HuH-7.5 (cell line): ENCODE data around the gene MMP7.

Experiments used
- DNase-seq: peaks from one replicate; pipeline ENCODE4 v3.0.0; 2011; ENCODE audit warnings: low spot score

Gene MMP7

DNA sequence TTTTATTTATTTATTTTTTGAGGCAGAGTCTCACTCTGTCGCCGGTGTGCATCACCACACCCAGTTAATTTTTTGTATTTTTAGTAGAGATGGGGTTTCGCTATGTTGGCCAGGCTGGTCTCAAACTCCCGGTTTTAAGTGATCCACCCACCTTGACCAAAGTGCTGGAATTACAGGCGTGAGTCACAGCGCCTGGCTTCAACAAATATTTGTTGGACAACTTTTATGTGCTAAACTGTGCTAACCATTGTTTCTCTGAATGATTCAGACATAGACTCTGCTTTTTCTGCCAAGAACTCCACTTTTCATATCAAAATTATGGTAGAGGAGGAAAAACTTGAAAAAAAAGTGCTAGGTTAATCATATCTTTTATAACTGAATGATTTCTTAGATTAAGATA lies 36.3 kb downstream of the MMP7 start:
- DNase-seq = no peak

DNA sequence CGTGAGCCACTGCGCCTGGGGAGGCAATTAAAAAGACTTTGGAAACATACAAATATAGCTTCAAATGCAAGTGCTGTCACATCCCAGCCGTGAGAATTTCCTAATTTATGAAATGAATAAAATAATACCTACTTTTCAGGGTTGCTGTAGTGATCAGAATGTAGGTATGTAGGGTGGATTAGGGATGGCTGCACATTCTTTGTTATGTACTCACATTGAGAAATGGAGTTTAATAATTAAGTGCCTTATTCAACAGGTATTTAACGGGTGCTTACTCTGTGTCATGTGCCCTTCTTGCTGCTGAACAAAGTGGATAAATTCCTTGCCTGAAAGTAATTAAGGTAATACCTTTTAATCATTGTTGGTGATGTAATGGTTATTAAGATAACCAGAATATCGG lies 37.0 kb downstream of the MMP7 start:
- no peak for DNase-seq

DNA sequence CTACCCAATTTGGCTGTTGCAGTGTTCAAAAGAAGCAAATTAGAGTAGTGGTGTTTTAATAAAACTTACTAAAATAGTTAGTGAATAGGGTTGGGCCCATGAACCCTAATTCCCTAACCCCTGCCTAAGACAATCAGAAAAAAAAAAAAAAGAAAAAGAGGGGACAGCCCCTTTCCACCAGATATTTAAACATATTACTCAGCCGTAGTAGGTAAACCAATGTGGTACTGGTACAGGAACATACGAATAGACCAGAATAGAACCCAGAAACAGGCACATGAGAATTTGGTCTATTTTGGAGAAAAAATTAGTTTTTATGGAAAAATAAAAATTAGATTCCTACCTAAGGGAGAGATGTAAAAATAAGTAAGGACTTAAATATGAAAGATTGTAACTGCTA lies 38.6 kb downstream of the MMP7 start:
- no peak for DNase-seq

DNA sequence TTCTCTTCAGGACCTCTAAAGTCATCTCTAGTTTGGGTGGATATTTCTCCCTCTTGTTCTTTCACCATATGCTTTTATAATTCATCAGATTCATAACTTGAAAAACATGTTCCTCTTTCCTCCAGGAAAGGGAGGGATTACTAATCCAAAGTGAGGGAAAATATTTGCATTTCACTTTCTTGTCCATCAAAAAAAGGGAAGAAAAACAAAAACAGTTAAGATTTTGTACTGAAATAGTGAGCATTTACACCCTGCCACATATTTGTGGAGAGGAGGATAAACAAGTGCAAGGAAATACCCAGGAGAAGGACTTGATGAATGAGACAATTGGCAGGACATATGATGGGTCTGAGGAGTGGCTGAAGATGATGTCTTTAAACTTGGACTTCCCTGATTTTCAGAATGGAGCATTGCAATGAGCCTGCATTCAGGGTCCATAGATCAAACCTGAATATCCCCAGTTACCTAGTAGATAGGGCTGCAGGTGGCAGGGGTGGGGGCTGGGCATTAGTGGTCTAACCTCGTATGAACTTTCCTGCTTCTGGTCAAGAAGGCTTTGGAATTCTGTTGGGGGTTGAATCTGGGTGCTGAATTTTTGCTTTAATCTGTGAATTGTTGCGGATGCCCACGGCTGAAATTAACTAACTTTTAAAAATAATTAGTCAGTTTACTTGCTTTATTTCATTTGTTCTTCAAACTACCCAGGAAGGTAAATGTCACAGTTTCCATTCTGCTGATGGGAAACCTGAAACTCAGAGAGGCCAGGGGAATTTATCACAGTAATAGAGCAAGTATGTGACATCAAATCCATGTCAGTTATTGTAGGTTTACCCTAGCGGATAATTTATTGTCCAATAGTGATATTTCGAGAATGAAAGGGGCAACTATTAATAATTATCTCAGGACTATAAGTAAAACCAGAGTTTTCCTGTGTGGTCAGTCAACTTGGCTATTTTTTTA lies 41.1 kb downstream of the MMP7 start:
- DNase-seq = no peak

DNA sequence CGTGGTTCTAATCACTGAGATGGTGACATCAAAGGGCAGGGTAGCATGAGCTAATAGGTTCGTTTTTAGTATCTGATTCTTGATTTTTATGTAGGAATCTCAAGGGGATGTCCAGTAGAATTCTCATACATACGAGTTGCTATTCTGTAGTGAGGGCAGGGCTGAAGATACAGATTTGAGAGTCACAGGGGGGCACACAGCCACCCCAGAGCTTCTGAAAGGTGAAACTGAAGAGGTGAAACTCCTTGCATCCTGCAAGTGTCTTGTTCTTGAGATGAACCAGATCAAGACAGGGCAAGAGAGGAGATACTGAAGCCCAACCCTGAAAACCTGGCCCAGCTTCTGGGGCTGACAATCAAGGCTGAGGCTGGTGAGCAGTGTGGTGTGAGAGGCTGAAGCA lies 42.3 kb downstream of the MMP7 start:
- no peak for DNase-seq

DNA sequence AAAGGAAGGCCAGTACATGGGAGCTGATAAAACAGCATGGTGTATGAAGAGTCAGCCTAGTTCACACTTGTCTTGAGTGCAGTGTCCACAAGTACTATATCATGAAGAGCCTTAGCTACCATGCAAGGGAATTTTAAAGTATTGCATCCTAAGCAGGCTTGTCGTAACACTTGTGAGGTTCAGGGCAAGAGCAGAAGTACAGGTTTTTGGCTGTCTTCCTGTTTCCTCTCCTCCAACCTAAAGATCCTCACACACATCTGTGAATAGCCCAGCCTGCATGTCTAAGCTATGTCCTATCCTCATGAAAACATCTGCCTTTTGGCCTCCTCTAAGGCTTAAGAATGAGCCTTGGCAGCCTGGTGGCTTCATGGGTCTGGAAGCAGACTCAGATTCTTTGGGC lies 43.3 kb downstream of the MMP7 start:
- no peak for DNase-seq

DNA sequence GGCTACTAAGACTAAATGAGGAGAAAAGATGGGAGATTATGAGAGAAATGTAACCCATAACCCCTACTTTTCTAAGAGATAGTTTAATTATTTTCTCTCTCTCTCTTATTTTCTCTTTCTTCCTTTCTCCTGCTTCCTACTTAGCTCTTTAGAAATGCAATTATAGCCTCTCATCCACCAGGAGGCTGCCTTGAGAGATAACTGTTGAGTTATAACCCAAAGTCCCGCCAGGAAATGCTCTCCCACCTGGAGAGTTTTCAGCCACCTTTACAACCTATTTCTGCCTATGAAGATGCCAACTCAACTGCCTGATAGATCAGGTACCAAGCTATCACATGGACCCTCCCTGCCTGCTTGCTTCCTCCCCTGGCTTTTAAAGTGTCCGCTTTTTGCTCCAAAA lies 44.0 kb downstream of the MMP7 start:
- DNase-seq = no peak

DNA sequence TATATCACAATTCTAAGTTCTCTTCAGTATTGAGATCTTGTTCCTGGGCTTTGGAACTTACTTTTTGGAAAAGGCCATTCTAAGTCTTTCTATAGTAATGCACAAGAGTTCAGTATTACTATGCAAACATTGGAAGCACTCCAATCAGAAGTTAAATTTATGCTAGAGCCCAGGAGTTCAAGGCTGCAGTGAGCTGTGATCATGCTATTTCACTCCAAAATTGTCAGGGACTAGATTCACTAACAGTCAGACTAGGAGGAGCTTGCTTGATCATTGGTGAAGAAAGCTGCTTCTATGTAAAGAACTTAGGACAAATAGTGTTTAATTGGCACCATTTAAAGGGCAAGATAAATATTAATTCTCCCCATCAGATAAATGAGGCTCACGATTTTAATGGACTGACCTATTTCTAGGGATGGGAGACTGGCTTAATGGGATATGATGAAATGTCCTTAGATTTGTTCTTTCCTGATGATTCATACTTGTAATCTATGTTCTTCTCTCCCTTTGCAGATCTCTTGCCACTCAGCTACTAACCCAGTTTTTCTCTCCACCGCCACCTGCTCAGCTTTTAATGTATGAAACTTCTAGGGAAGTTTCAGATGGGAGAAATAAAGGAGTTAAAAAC lies 45.3 kb downstream of the MMP7 start:
- no peak for DNase-seq

DNA sequence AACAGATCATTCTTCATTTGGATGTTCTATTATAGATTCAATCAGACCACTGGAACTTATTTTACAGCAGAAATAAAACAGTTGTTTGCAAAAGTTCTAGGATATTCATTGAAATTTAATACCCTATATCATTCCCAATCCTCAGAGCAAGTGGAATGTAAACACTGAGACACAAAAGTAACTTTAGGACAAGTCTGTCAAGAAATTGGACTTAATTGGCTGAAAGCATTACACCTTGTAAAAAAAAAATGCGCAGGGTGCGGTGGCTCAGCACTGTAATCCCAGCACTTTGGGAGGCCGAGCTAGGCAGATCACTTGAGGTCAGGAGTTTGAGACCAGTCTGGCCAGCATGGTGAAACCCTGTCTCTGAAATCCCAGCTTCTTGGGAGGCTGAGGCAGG lies 48.1 kb downstream of the MMP7 start:
- DNase-seq = no peak

DNA sequence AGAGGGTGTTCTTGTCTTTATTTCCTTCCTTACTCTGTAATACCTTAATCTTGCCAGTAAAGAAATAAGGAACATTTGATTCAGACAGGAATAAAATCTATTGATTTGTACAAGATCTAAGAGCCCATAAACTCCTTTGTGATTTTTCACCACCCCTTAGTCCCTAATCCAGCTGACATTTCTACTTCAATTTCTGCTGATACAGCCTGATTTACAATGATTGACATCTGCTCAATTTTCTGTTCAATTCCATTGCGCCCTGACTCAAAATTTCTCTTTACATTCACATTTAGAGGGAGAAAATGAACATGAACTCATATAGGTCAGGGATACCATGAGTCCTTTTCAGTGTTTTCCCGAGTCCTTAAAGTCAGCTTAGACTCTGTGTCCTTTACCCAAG lies 50.8 kb downstream of the MMP7 start:
- no peak for DNase-seq

DNA sequence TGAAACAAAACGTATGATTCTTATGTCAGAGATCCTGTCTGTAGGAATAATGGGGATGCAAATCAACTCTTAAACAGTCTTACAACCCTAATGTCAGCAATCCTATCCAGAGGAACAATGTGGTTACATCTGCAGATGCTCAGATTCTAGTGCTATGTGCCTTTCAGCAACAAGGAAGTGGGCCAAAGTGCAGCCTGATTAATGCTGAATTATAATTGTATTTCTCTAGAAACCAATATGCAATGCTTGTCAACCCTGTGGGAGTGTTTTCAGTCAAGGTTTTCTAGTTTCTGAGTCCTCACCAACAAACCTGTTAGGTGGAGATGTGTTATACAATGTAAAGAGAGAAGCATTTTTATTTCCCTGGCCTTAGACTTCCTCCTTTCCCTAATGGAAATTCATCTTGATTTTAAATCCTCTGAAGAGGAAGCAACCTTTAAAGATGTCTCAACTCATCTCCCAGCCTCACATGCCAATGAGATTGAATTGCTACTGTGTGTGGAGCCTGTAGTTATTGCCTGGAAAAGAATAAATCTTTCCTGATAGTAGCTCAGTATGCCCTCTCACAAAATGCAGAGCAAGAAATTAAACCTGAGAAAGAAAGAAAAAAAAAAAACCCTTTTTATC lies 51.8 kb downstream of the MMP7 start:
- DNase-seq = no peak

DNA sequence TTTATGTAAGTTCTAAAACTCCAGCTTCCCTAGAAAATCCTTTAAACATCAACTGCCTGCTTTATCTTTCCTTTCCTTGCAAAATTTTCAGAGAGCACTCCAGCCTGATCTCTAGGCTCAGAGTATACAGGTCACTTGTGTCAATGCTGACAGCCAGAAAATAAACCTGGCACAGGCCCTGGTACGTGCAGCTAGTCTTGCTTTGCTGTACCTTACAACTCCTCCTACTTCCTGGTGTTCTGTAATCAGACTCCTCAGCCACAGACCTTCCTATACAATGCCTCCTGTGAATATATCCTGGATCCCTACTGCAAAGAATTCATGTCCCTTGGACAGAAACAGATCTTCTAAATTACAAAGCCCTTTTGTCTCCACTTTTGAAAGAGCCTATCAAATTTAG lies 53.7 kb downstream of the MMP7 start:
- no peak for DNase-seq

DNA sequence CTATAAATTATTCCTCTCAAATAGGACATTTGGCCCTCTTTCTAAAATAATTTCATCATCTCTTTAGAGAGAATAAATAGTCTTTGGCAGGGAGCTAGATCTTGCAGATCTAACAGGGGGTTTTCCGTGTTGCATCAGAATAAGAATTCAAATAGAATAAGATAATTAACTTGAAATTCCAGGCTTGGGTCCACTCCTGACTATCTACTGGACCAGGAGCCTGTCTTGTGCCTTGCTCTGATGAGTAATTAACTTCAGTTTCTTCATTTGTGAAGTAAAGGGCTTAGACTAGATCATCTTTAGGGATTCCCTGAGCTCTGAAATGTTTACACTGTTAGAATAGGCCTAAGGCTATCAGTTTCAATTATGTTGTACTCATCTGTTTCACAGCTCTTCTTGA lies 54.5 kb downstream of the MMP7 start:
- no peak for DNase-seq

DNA sequence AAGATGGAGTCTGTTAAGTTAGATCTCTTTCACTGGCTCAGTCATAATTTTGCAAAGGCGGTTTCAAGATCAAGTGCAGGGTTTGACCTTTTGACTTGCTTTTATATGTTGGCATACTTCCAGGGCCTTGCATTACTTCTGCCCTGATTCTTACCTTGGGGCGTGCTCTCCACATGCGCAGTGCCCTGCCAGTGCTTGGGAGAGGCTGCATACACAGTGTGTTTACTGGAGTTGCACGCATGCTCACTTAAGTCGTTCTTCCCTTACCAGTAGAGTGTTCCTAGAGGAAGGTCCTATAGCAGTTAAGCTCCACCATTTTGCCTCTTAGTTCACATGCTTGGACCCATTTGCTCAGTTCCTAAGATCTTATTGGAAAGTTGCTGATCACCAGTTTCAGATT lies 57.0 kb downstream of the MMP7 start:
- DNase-seq = no peak

DNA sequence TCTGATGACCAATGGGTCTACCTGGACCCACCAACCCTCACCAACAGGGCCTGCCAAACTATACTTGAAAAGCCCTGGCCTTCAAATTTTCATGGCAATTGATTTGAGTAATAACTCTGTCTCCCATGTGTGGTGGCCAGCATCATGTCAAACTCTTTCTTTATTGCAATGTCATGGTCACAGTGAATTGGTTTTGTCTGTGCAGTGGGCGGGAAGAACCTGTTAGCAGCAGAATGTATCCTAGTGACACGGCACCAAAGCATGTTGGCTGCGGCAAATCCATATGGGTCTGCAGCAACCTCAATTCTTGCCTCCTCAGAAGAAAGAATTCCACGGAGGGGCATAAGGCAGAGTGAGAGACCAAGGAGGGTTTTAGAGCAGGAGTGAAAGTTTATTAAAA lies 58.4 kb downstream of the MMP7 start:
- no peak for DNase-seq

DNA sequence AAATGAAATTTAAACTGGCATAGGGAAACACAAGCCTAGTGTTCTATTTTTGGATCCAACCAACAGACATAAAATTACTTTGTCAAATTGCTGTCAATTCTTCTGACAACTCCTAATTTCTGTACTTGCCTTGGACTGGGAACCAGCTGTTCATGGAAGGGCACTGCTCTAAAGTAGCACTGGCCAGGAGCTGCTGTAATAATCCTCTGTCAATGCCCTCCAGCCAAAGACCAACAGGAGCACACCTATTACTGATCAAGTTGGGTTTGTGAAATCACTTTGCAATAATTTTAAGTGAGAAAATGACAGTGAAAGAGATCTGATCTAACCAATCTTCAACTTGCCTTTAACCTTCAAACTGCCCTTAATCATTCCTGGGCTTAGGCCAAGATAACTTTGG lies 59.1 kb downstream of the MMP7 start:
- no peak for DNase-seq
